Mucosa of gallbladder (tissue), 1 donor: ENCODE measurements around the gene AFAP1. TPM values are rescaled to one million over a fixed set of nuclear protein-coding genes. Genes with fewer than 3 reads are reported as not detected.

Experiments used
- DNase-seq: peaks from one replicate; pipeline ENCODE4 v3.0.0-alpha.2; 2020; ENCODE audit warnings: low spot score
- total RNA-seq: library from RNA; stranded (reverse); gene quantifications from one replicate; pipeline ENCODE4 v1.2.1, GENCODE V29; 2021
- donor health status: DM: no; HTN: no; CAD: no.

AFAP1 gene
- 22.7 TPM for total RNA-seq

GRCh38 chr4:7939377-7940108 lies at the start of gene AFAP1:
AFAP1 (minus strand) TSS chr4:7939861; CDS start chr4:7872078, 67,783 bp downstream.
- peak; percentile 82 for DNase-seq

- DNase-seq = no peak
These were observed 48.8 kb upstream of the AFAP1 start for GRCh38 chr4:7988437-7988836.

- DNase-seq = peak; percentile 71
These were observed 47.7 kb upstream of the AFAP1 start for GRCh38 chr4:7987148-7987989.

- DNase-seq = no peak
These were observed 46.3 kb upstream of the AFAP1 start for GRCh38 chr4:7985891-7986441.

- no peak for DNase-seq
These were observed 45.4 kb upstream of the AFAP1 start for GRCh38 chr4:7985072-7985471.

GRCh38 chr4:7984286-7984925 lies 44.7 kb upstream of the AFAP1 start:
- no peak for DNase-seq

- DNase-seq = no peak
These were observed 43.6 kb upstream of the AFAP1 start for GRCh38 chr4:7983296-7983695.

- no peak for DNase-seq
These were observed 42.2 kb upstream of the AFAP1 start for GRCh38 chr4:7981738-7982394.

GRCh38 chr4:7980036-7980435 lies 40.4 kb upstream of the AFAP1 start:
- no peak for DNase-seq

- no peak for DNase-seq
These were observed 39.9 kb upstream of the AFAP1 start for GRCh38 chr4:7979652-7979968.

GRCh38 chr4:7978907-7979651 lies 39.4 kb upstream of the AFAP1 start:
- DNase-seq = no peak

- DNase-seq = no peak
These were observed 38.8 kb upstream of the AFAP1 start for GRCh38 chr4:7978489-7978888.

GRCh38 chr4:7976634-7977033 lies 37.0 kb upstream of the AFAP1 start:
- DNase-seq = no peak

GRCh38 chr4:7976025-7976424 lies 36.4 kb upstream of the AFAP1 start:
- DNase-seq = no peak

GRCh38 chr4:7974425-7974824 lies 34.8 kb upstream of the AFAP1 start:
- DNase-seq = no peak

GRCh38 chr4:7973545-7973981 lies 33.9 kb upstream of the AFAP1 start:
- no peak for DNase-seq

- no peak for DNase-seq
These were observed 32.3 kb upstream of the AFAP1 start for GRCh38 chr4:7971881-7972500.

GRCh38 chr4:7971159-7971631 lies 31.5 kb upstream of the AFAP1 start:
- no peak for DNase-seq

- no peak for DNase-seq
These were observed 30.8 kb upstream of the AFAP1 start for GRCh38 chr4:7970361-7970946.

GRCh38 chr4:7968262-7968896 lies 28.7 kb upstream of the AFAP1 start:
- DNase-seq = no peak
